Skin of body (tissue), 2 donors: ENCODE measurements around the gene PATZ1. TPM values are rescaled to one million over a fixed set of nuclear protein-coding genes. Genes with fewer than 3 reads are reported as not detected.
"Not testable (repeated sequence)": the region's sequence is repeated elsewhere in the genome, so short reads cannot be mapped to it uniquely, and the experiment has no call there.

ENCODE experiments used
- DNase-seq: peaks from one replicate; lab custom pipeline; 2025; lab: John Stamatoyannopoulos, UW
- total RNA-seq: library from RNA; depleted of rRNA; stranded (reverse); fragments of >200 nt; gene quantifications from one replicate; pipeline ENCODE4 v1.2.3, GENCODE V29; 2014

Gene PATZ1
- total RNA-seq, 1 donor from 2014 or later, result 10.8 TPM

DNA sequence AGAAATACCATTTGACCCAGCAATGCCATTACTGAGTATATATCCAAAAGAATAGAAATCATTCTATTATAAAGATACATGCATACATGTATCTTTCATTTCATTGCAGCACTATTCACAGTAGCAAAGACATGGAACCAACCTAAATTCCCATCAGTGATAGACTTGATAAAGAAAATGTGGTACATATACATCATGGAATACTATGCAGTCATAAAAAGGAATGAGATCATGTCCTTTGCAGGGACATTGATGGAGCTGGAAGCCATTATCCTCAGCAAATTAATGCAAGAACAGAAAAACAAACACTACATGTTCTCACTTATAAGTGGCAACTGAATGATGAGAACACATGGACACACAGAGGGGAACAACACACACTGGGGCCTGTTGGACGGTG, 31.9 kb downstream of the PATZ1 start:
- not testable (repeated sequence) for DNase-seq

DNA sequence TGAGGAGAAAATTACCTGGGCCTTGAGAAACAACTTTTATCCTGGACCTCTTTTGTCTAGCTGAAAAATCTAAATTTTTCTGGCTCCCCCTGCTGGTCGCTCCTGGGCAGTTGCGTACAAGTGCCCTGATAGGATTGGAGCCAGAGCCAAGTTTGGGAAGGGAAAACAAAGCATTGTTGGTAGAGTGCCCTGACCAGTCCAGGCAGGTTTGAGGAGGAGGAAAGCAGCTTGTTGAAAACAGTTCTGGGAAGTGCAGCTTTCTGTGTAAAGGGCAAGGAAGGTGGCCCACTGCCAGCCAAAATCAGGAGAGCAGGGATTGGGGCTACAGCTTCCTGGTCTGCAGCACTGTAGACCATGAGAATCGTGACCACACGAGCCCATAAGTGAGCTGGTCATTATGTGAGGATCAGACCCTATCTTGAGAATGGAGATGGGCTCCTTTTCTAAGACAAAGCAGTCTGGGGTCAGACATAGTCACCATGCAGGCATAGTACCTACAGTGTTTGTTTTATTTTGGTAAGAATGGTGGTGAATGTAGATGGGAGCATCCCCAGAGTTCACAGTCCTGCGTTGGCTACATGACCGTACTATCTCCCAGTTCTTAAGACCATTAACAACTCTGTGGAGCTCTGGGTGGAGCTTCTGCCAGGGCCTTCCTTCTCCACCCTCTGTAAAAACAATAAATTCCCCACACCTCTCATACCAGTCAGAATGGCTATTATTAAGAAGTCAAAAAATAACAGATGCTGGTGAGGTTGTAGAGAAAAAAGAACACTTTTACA, 32.6 kb downstream of the PATZ1 start:
- peak; percentile 19 for DNase-seq

DNA sequence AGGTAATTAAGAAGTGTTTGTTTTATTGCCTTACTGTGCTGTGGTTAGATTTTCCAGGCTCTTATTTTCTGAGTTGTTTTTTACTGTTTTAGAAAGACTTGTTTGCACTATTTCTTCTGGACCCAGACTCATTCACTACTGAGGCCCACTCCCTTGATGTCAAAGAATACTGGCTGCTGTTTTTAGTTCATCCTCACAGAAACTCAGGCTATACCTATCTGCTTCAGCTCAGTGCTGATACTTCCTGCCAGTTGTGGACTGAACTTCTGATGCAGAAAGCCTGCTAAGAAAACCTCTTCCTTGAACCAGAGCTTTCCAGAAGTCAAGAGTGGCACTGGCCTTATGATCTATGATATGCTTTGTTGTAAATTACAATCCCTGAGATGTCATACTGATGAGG, 38.0 kb downstream of the PATZ1 start:
- no peak for DNase-seq

DNA sequence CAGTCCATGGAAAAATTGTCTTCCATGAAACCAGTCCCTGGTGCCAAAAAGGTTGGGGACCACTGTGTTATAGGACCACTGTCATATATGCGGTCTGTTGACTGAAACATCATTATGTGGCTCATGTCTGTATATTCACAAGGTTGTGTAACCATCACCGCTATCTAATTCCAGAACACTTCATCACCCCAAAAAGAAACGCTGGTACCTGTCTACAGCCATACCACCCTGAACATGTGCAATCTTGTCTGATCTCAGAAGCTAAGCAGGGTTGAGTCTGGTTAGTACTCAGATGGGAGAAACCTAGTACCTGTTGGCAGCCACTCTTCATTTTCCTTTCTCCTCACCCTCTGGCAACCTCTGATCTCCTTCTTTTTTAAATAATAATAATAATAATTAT, 41.0 kb downstream of the PATZ1 start:
- no peak for DNase-seq

DNA sequence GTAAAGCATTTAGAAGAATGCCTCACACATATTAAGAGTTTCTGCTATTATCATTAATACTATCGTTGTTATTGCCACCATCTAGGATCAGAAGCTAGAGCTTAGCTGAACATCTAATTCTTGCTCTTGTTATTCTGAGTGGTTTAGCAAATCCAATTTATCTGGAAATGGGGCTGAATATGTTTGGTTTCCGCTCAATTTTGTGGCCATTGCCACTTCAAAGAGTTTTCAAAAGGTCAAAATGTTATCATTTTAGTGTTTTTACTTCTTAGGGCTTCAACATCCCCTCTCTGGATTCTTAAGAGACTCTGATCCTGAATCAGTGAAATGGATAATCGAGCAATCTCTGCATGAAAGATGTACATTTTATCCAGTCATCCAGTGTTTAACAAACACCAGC, 43.6 kb downstream of the PATZ1 start:
- no peak for DNase-seq

DNA sequence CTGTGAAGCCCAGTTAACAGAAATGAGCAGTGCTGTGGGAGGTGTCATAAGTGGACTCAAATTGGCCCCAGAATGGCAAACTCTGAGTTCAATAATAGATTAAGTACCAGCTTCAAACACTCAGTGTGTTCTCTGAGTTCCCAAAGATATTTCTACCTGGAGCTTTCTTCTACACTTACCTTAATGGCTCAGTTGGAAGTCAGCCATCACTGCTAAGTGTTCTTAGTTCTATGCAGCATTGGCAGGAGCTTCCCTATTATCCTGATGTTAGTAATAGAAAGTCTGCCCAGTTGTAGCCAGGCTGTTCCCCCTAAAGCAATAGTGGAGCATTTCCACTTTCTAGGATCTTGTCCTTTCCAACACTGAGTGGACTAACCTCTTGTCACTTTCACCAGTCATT, 44.1 kb downstream of the PATZ1 start:
- no peak for DNase-seq

DNA sequence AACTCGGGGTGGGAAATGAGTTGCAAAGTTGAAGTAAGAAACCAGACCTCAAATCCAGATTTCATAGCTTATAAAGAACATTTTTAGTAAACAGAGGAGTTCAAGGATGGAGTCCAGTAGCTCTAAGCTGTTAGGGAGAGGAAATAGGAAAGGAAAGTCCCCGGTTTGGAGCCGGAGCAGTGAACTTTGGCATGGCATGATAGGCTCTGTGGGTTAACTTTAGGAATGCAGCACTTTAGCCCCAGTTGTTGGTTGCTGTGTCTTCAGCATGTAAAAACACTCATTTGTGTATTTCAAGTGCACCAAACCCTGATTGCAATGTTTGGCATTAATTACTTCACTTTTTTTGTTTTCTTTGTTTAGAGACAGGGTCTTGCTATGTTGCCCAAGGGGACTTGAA, 45.2 kb downstream of the PATZ1 start:
- DNase-seq, result no peak

DNA sequence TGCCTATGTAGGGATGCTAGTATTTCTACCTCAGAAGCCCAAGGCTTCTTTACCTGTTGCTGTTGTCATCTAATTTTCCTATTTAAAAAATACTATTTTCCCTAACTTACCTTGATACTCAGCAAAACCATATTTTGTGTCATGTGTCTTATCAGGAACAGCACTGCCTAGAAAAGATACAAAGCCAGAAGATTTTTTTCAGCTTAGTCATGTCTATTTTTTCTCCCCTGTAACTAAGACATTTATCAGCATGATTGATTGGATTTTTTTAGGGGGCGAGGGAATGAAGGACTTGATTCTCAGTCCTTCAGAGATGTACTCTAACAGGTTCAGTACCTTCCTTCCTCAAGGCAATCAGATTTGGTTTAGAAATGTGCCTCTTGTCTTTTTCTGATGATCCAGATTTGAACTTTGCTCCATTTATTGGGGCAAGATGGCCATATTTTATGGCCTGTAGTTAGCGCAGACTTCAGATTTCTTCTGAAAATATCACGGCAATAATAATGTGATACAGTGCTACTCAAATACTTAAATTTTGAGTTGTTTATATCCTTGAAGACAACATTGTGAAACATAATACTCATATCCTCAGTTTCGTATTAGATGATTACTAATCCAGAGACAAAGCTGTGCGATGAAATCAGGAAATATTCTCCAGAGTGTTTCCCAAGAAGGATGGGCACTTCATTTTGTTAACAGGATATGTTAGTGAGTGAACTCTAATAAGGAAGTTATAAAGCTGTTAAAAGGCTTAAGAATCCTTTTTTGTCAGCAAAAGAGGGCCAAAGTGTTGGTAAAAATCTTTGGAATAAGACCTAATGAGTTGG, 50.1 kb downstream of the PATZ1 start:
- DNase-seq, result no peak

DNA sequence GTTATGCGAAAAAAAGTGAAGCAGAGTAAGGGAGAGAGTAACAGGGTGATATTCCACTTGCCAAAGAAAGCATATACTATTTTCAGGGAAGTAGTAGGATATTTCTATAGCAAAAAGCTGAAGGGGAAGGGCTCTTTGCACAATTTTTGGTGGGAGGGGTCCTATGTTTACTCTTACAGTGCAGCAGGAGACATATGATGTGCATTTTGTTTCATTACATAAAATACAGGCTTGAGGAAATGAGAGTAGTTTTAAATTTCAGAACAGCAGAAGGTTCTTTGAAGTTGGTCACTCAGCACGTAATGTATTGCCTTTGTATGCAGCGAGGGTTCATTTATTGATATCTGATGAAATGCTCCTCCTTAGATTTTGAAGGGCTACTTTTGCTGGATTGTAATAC, 50.8 kb downstream of the PATZ1 start:
- DNase-seq, result no peak

DNA sequence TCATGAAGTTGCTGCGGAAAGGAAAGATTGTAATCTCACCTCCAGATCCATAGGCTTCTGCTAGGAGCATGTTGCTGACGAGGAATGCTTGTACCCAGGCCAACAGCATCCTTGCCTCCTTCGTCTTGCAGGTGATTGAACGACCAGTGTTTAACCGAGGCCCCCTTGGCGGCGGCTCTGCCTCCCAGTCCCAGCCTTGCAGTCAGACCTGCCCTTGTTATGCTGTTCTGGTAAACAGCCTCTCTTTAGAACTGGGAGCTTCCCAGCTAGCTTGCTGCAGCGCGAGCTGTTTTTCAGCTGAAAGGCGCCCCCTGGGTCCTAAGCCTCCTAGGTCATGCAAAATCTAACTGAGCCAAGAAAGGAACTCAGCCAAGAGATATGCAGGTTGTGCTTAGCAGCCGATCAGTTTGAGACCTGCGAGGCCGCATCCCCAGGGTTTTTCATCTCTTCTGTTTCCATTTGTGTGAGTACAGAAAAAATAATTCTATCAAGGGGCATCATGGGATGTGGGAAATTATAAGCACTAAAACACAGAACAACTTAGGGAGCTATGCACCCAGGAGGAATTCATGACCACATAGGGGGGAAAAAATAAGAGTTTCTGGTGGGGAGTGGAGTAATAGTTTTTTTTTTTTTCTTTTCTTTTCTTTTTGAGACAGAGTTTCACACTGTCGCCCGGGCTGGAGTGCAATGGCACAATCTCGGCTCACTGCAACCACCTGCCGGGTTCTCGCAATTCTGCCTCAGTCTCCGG, 53.7 kb downstream of the PATZ1 start, which contains the start of gene PIK3IP1:
Gene PIK3IP1 (minus strand): TSS at position 253 of the 754 bp plus-strand sequence. CDS start 144 bp downstream, at position 109.
- peak; percentile 67 for DNase-seq

DNA sequence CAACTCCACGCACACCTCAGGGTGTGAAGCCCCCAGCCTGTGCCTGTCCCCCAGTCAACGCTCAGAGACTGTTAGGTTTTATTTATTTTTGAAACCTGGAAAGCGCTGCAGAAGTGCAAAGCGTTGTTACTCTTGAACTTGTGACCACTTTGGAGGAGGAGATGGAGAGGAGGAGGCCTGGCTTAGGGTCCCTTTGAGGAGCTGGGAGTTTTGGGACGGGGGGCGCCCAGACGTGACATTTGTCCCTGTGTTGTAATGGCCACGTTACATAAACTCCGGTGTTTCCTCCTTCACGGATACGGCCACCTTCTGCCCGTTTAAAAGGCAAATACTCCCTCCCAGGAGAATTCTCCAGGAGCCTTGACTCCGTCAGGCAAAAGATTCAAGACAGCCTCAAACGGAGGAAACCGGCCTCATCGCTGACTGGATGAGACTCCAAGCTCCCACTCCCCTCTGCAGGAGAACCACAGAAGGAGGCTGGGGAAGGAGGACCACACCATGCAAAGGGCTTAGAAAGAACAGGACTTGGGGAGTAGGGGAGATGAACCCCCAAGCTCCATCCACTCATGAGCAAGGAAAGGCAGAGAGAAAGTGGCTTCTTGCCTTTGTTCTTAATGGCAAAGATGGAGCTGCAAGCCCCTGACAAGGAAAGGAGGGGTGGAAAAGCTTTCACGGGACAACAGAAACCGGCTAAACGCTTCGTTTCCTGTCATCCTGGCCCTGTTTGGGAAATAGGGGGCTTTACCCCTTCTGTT, 54.5 kb downstream of the PATZ1 start:
- no peak for DNase-seq

DNA sequence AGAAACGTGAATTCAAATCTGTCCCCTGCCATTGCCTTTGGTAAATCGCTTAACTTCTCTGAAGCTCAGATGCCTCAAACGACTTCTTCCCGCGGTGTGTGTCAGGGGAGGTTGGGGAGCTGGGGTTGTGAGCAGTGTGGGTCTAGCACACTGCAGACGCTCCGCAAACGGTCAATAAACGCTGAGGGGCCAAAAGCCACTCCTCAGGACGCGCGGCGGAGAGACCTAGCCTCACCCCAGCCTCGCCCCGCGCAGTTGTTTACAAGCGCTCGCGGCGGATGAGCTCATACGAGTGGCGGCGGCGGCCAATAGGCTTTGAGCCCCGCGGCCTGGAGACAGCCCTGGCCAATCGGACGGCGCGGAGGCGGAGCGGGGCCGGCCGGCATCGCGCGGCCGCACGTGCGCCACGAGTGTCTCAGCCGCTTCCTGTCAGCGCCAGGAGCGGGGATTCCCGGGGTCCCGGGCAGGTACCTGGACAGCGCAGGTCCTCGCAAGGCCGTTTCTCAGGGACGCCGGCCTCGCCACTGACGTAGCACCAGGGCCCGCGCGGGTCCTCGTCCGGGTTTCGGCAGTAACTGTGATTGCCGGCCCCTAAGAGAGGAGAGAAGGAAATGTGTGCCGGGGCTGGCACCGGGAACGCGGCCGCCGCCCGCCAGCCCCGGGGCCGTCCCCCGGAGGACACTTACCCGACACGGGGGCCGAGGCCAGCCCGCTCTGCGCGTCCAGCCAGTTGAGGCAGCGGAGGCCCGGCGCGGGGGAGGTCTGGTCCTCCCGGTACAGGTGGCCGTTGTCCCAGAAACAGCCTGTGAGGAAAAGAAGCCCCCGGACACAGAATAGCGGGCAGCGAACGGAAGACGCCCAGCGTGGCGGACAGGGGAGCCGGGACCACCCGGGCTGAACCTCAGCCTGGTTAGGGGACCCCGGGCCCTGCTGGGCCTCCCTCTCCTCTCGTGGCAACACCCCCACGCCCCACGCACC, 55.4 kb downstream of the PATZ1 start:
- peak; percentile 88 for DNase-seq

DNA sequence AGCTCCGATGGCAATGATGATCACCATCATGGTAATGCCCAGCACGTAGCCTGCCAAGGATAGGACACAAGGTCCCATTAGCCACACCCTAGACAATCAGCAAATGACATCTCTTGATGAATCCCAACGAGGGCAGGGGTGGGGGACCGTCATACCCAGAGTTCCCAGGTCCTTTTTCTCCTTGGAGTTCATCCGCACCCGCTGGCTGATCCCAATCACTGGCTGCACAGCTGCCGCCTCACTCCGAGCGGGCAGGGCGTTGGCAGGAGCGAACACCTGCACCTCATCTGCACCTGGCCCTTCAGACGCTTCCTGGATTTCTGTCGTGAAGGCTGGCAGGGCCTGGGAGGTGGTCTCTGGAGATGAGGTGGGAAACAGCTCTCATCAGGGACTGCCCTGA, 56.8 kb downstream of the PATZ1 start:
- no peak for DNase-seq

DNA sequence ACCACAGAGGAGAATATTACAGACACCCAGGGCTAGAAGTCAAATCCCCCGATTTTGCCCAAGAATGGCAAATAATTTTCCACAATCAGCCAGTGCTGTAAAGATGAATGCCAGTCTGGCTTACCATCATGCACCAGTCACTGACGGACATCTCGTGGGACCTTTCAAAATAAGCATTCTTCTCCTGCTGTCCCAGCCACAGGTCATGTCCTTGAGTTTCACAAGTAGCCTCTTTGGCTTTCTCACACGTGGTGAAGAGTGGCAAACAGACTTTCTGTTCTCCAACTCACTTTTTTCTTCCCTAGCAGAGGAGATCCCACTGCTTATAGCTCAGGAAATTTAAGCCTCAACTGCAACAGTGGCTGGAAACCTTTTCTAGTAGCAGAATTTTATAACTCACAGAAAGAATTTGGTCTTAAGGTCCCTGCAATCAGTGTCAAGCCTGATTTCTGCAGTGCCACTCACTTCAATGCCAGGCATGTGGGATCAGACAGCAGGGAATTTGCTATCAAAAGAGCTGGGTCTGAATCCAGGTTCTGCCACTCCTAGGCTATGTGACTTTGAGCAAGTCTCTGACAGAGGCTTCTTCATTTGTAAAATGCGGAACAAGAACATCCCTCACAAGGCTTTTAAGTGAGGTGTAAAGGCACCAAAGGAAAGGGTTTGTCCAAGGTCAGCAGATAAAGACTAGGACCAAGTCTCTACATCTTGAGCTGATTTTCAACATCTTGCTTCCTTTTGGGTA, 57.5 kb downstream of the PATZ1 start:
- no peak for DNase-seq

DNA sequence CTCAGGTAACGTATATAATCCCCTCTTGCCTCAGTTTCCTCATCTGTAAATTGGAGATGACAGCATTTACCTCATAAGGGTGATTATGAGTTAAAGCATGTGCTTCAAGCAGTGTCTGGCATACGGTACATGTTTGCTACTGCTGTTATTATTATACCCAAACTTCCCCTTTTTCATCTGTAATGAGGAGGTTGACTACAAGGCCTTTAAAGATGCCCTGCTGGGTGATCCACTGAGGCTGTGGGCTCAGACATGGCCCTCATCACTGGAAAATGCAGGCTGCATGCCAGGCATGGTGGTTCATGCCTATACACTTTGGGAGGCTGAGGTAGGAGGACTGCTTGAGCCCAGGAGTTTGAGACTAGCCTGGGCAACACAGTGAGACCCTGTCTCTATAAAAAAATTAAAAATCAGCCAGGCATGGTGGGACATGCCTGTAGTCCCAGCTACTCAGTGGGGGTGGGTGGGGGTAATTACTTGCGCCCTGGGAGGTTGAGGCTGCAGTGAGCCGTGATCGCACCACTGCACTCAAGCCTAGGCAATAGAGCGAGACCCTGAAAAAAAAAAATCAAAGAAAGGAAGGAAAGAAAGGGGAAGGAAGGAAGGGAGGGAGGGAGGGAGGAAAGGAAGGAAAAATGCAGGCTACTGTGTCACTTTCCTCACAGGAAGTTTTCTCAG, 58.2 kb downstream of the PATZ1 start:
- no peak for DNase-seq

DNA sequence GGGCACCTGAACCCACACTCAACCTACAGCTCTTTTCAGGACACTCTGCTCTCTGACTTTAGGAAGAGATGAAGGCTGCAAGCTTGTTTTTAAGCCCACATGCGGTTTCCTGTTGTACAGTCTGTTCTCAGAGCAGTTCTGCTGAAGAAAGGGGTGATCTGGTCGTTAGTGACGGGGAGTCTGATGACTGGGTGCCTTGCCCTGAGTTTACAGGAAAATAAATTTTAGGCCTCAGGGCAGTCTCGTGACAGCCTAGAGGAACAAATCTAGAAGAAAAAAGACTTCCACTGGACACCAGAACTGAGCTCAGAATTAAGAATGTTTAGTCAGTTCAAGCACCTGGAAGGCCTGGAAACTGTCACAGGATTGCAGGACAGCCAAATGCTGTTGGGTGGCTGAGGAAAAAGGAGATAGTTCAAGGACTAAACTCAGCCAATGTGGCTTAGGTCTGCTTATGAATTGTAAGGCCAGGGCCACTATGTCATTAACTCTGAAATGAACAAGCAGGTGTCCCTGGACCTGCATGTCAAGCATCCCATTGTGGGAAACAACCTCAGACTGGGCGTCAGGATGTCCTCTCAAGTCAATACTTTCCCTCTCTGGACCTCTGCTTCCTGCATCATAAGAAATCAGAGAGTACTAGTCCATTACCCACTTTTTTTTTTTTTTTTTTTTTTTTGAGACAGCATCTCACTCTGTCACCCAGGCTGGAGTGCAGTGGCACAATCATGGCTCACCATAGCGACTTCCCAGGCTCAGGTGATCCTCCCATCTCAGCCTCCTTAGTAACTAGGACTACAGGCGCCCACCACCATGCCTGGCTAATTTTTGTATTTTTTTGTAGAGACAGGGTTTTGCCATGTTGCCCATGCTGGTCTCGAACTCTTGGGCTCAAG, 59.5 kb downstream of the PATZ1 start:
- DNase-seq, result no peak

DNA sequence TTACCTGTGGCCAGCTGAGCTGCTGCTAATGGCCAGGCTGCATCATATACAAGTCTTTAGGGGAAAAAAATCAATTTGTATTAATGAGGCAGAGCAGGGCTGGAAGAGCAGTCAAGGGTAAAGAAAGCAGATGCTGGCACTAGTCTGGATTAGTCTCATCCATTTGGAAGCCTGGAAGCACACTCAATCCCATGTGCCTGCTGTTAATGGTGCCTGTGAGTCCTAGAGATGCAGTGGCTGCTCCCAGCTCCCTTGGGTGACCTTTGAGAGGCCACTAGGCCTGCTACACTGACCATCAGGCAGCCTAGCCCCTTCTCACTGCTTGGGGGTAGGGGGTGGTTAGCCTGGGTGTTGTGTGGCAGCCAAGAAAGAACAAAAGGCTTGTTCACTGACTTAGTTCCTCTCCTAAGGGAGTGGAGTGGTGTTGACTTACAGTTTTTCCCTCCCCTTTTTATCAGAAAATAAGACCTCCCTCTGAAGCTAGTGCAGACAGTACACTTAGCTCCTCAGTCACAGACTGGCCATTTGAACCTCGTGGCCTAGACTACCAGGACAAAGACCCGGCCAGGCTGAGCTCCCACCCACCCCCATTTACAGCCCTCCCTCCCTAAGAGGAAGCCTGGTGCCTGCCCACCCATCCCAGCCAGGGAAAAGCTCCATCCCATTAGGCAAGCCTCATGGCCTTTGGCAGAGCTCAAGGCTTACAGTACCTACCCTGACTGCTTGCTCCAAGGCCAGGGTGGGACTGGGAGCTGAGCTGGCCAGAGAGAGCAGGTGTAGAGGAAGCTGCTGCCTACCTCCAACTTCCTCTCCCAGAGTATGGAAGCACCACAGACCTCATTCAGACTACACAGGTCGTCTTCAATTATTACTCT, 61.6 kb downstream of the PATZ1 start:
- DNase-seq, result no peak
